ENCODE data around the gene CFAP65.

GRCh38 chr2:218992703-218993344 is 48.5 kb downstream of the CFAP65 start:
- TF ChIP-seq, protein P1, sequence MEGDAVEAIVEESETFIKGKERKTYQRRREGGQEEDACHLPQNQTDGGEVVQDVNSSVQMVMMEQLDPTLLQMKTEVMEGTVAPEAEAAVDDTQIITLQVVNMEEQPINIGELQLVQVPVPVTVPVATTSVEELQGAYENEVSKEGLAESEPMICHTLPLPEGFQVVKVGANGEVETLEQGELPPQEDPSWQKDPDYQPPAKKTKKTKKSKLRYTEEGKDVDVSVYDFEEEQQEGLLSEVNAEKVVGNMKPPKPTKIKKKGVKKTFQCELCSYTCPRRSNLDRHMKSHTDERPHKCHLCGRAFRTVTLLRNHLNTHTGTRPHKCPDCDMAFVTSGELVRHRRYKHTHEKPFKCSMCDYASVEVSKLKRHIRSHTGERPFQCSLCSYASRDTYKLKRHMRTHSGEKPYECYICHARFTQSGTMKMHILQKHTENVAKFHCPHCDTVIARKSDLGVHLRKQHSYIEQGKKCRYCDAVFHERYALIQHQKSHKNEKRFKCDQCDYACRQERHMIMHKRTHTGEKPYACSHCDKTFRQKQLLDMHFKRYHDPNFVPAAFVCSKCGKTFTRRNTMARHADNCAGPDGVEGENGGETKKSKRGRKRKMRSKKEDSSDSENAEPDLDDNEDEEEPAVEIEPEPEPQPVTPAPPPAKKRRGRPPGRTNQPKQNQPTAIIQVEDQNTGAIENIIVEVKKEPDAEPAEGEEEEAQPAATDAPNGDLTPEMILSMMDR (IDR thresholded peaks at IDR 0.05), result no peak
- no peak for TF ChIP-seq POLR2AphosphoS5 (IDR thresholded peaks at IDR 0.05; ENCODE audit: insufficient read depth in 1 of 2, low read depth in 1 of 2)

Measured in vagina (tissue), 2 donors.